ENCODE measurements around the gene GGCX. TPM values are rescaled to one million over a fixed set of nuclear protein-coding genes. Genes with fewer than 3 reads are reported as not detected.

GGCX gene
- total and polyA plus RNA-seq, 9 of the 15 experiments (the other 6 are each of a cell fraction or from before 2014, with no cell fraction given), result 14.4 to 47.1 (median 28.1) TPM

GRCh38 chr2:85601771-85602475 is 40.6 kb upstream of the GGCX start (continued):
- TF ChIP-seq SIN3B (IDR thresholded peaks at IDR 0.05; ENCODE audit: low read depth) (no peak), THAP7 (CRISPR knock-in tag; IDR thresholded peaks at IDR 0.05) (0 out of 2 replicates have a peak, but pooled peaks have one; percentile 51), SPI1 (IDR thresholded peaks at IDR 0.05; ENCODE audit: borderline replicate concordance, low read depth, low read length) (peak; percentile 31; the same call in 1 of the 2 replicates), PHF21A (IDR thresholded peaks at IDR 0.05; ENCODE audit: borderline replicate concordance, low read depth) (no peak), CHAMP1 (IDR thresholded peaks at IDR 0.05) (no peak), JUND (IDR thresholded peaks at IDR 0.05; ENCODE audit: borderline replicate concordance, low read depth, low read length) (no peak), JUND (tag; IDR thresholded peaks at IDR 0.05; ENCODE audit: borderline replicate concordance, low read depth, low read length) (no peak), SAFB2 (IDR thresholded peaks at IDR 0.05; ENCODE audit: borderline replicate concordance, low read depth, low read length, severe bottlenecking) (no peak), PHF20 (IDR thresholded peaks at IDR 0.05; ENCODE audit: partially characterized antibody) (peak; percentile 17), EGR1 (conservative IDR thresholded peaks at IDR 0.05) (0 out of 2 replicates have a peak, but pooled peaks have one; percentile 15), CBFB (CRISPR knock-in tag; IDR thresholded peaks at IDR 0.05) (0 out of 2 replicates have a peak, but pooled peaks have one; percentile 38), NR1H2 (CRISPR knock-in tag; IDR thresholded peaks at IDR 0.05) (0 out of 2 replicates have a peak, but pooled peaks have one; percentile 25)

Data from K562 (cell line).